ENCODE measurements around the gene R3HDM2. TPM values are rescaled to one million over a fixed set of nuclear protein-coding genes. Genes with fewer than 3 reads are reported as not detected.

Gene R3HDM2
- total RNA-seq, 1 experiment from 2014 or later: 64.8 TPM

GRCh38 chr12:57234571-57235016, 196.2 kb downstream of the R3HDM2 start:
- no peak overlapping the region for H3K4me3 Mint-ChIP-seq (ENCODE audit: unreplicated experiment)
- H3K27ac Mint-ChIP-seq (ENCODE audit: low read depth, unreplicated experiment): no peak overlapping the region
- H3K4me1 Mint-ChIP-seq (ENCODE audit: insufficient read depth, unreplicated experiment): peaks cover 30% of the 10 kb centered on the region
- ChIA-PET CTCF (no interaction called here), POLR2A (no interaction called here)
- no peaks in the 10 kb centered on the region for H3K9me3 Mint-ChIP-seq (ENCODE audit: unreplicated experiment)
- intact Hi-C loops (cut with micrococcal nuclease): no loop called here
- no peak for TF ChIP-seq CTCF (IDR thresholded peaks at IDR 0.05; ENCODE audit: unreplicated experiment)
- no peak for DNase-seq (ENCODE audit: unreplicated experiment)
- peaks cover 58% of the 10 kb centered on the region for H3K36me3 Mint-ChIP-seq (ENCODE audit: insufficient read depth, unreplicated experiment)
- no TSS peak for BruUV-seq (replicated peaks)
- no peaks in the 10 kb centered on the region for H3K27me3 Mint-ChIP-seq (ENCODE audit: insufficient read depth, unreplicated experiment)

GRCh38 chr12:57234233-57234570, 196.6 kb downstream of the R3HDM2 start:
- Mint-ChIP-seq H3K27me3 (ENCODE audit: insufficient read depth, unreplicated experiment) (no peaks in the 10 kb centered on the region), H3K4me3 (ENCODE audit: unreplicated experiment) (no peak overlapping the region), H3K36me3 (ENCODE audit: insufficient read depth, unreplicated experiment) (peaks cover 60% of the 10 kb centered on the region), H3K27ac (ENCODE audit: low read depth, unreplicated experiment) (no peak overlapping the region), H3K4me1 (ENCODE audit: insufficient read depth, unreplicated experiment) (peaks cover 29% of the 10 kb centered on the region), H3K9me3 (ENCODE audit: unreplicated experiment) (no peaks in the 10 kb centered on the region)
- DNase-seq (ENCODE audit: unreplicated experiment): no peak
- ChIA-PET POLR2A (interaction anchor here (1.2 kb wide), 1 partner anchor 9 kb away, joined by 6 read pairs; no protein-coding TSS in a partner anchor), CTCF (interaction anchor here (0.6 to 1.3 kb wide), 4 partner anchors 13 to 25 kb away, joined by 4 to 6 read pairs (median 5); partner anchors contain the start of gene STAC3)
- TSS peak; percentile 22 for BruUV-seq (replicated peaks)
- intact Hi-C loops (cut with micrococcal nuclease): no loop called here
- TF ChIP-seq CTCF (IDR thresholded peaks at IDR 0.05; ENCODE audit: unreplicated experiment): no peak

- peaks cover 56% of the 10 kb centered on the region for H3K36me3 Mint-ChIP-seq (ENCODE audit: insufficient read depth, unreplicated experiment)
- H3K4me1 Mint-ChIP-seq (ENCODE audit: insufficient read depth, unreplicated experiment): peaks cover 31% of the 10 kb centered on the region
- no peak overlapping the region for H3K27ac Mint-ChIP-seq (ENCODE audit: low read depth, unreplicated experiment)
- no peaks in the 10 kb centered on the region for H3K27me3 Mint-ChIP-seq (ENCODE audit: insufficient read depth, unreplicated experiment)
- DNase-seq (ENCODE audit: unreplicated experiment): no peak
- no peak for TF ChIP-seq CTCF (IDR thresholded peaks at IDR 0.05; ENCODE audit: unreplicated experiment)
- no peaks in the 10 kb centered on the region for H3K9me3 Mint-ChIP-seq (ENCODE audit: unreplicated experiment)
- BruUV-seq (replicated peaks): no TSS peak
- CTCF ChIA-PET: interaction anchor here (0.6 to 10.2 kb wide), 8 partner anchors 8 to 393 kb away, joined by 3 to 152 read pairs (median 4); partner anchors contain the start of gene STAC3
- intact Hi-C loops (cut with micrococcal nuclease): no loop called here
- no peak overlapping the region for H3K4me3 Mint-ChIP-seq (ENCODE audit: unreplicated experiment)
- POLR2A ChIA-PET: interaction anchor here (1.2 kb wide), 1 partner anchor 9 kb away, joined by 6 read pairs; no protein-coding TSS in a partner anchor
These were observed 197.2 kb downstream of the R3HDM2 start for GRCh38 chr12:57233357-57234232.

GRCh38 chr12:57232156-57232756, 198.6 kb downstream of the R3HDM2 start:
- peaks cover 56% of the 10 kb centered on the region for H3K36me3 Mint-ChIP-seq (ENCODE audit: insufficient read depth, unreplicated experiment)
- no peak for TF ChIP-seq CTCF (IDR thresholded peaks at IDR 0.05; ENCODE audit: unreplicated experiment)
- H3K4me1 Mint-ChIP-seq (ENCODE audit: insufficient read depth, unreplicated experiment): peaks cover 30% of the 10 kb centered on the region
- H3K27me3 Mint-ChIP-seq (ENCODE audit: insufficient read depth, unreplicated experiment): no peaks in the 10 kb centered on the region
- intact Hi-C loops (cut with micrococcal nuclease): no loop called here
- no peak overlapping the region for H3K27ac Mint-ChIP-seq (ENCODE audit: low read depth, unreplicated experiment)
- no peak overlapping the region for H3K4me3 Mint-ChIP-seq (ENCODE audit: unreplicated experiment)
- no peaks in the 10 kb centered on the region for H3K9me3 Mint-ChIP-seq (ENCODE audit: unreplicated experiment)
- POLR2A ChIA-PET: no interaction called here
- no TSS peak for BruUV-seq (replicated peaks)
- CTCF ChIA-PET: interaction anchor here (0.8 to 10.2 kb wide), 4 partner anchors 9 to 392 kb away, joined by 4 to 152 read pairs (median 33); no protein-coding TSS in a partner anchor
- DNase-seq (ENCODE audit: unreplicated experiment): no peak
